K562 (cell line): ENCODE measurements around the gene PRKCB. TPM values are rescaled to one million over a fixed set of nuclear protein-coding genes. Genes with fewer than 3 reads are reported as not detected.

ENCODE experiments used
- CC2D1A ChIP-seq: fragments of 450-650 bp; IDR thresholded peaks from 2 replicates; pipeline ENCODE4 v1.6.1; 2017; ENCODE audit warnings: mild to moderate bottlenecking
- KDM5B ChIP-seq: fragments of 200-600 bp; sonication (generic); IDR thresholded peaks from 2 replicates; pipeline ENCODE4 v1.6.1; 2012; ENCODE audit warnings: low read depth, mild to moderate bottlenecking, moderate library complexity, low read length, control low read depth, inconsistent platforms; ENCODE audit not compliant: insufficient replicate concordance
- MCM2 ChIP-seq: fragments of 450-650 bp; IDR thresholded peaks from 2 replicates; pipeline ENCODE4 v1.6.1; 2017; ENCODE audit warnings: low read depth, mild to moderate bottlenecking
- MECOM ChIP-seq: fragments of 250-450 bp; sonication (Bioruptor Pico); IDR thresholded peaks from 2 replicates; pipeline ENCODE4 v1.8.0; 2022; ENCODE audit warnings: inconsistent platforms
- MEF2D ChIP-seq: conservative IDR thresholded peaks from 2 replicates; pipeline ENCODE4 v1.6.1; 2016; ENCODE audit warnings: low read depth, missing genetic modification characterization, missing compliant biosample characterization
- MGA ChIP-seq: fragments of 450-650 bp; IDR thresholded peaks from 2 replicates; pipeline ENCODE4 v1.6.1; 2016; ENCODE audit warnings: mild to moderate bottlenecking, moderate library complexity
- NONO ChIP-seq, 2 experiments: fragments of 200-400 bp in 1 of 2; fragments of 450-650 bp in 1 of 2; formaldehyde crosslinking in 1 of 2; IDR thresholded peaks; 2 replicates each; pipeline ENCODE4 v1.6.1; 2017; ENCODE audit warnings: low read depth in 2 of 2, mild to moderate bottlenecking in 2 of 2, moderate library complexity in 2 of 2, low read length in 1 of 2
- NRF1 ChIP-seq, 2 experiments: fragments of 450-650 bp; IDR thresholded peaks in 1 of 2; conservative IDR thresholded peaks in 1 of 2; 2 replicates each; pipeline ENCODE4 v1.6.1; 2014; ENCODE audit warnings: mild to moderate bottlenecking in 2 of 2
- RBM14 ChIP-seq: fragments of 200-400 bp; formaldehyde crosslinking; IDR thresholded peaks from 2 replicates; pipeline ENCODE4 v1.6.1; 2018; ENCODE audit warnings: low read depth, mild to moderate bottlenecking, low read length, moderate library complexity, borderline replicate concordance; ENCODE audit not compliant: insufficient read depth
- SOX6 ChIP-seq: fragments of 450-650 bp; IDR thresholded peaks from 2 replicates; pipeline ENCODE4 v1.6.1; 2014; ENCODE audit warnings: mild to moderate bottlenecking
- SP2 ChIP-seq: IDR thresholded peaks from 2 replicates; pipeline ENCODE4 v1.6.1; 2011; ENCODE audit warnings: mild to moderate bottlenecking, low read depth, low read length, moderate library complexity; ENCODE audit not compliant: poor library complexity, severe bottlenecking; ENCODE audit errors: extremely low read depth
- STAT5A ChIP-seq: IDR thresholded peaks from 2 replicates; pipeline ENCODE4 v1.6.1; 2012; ENCODE audit warnings: low read length, inconsistent platforms, borderline replicate concordance
- TBL1XR1 ChIP-seq, 2 experiments: IDR thresholded peaks; 2 replicates each; pipeline ENCODE4 v1.6.1; 2012; ENCODE audit warnings: improper control_type of control experiment in 2 of 2, low read length in 2 of 2, mild to moderate bottlenecking in 1 of 2
- ZNF174 ChIP-seq: fragments of 250-450 bp; sonication (Bioruptor Pico); IDR thresholded peaks from 2 replicates; pipeline ENCODE4 v1.4.0; 2020; ENCODE audit warnings: mild to moderate bottlenecking
- polyA plus RNA-seq, 8 experiments: library from polyadenylated mRNA; depleted of rRNA in 4 of 8; stranded (reverse) in 5 of 8; unstranded in 3 of 8; fragments of >200 nt; fragmentation: Nextera tagmentation in 2 of 8; fragmentation: Illumina TruSeq in 1 of 8; extraction: Ambion mirVana in 2 of 8; extraction: Trizol in 1 of 8; gene quantifications; 2 replicates each; pipeline versions ENCODE4 v1.2.1 to v1.2.3, GENCODE V29; 2011 to 2014; ENCODE audit warnings: inconsistent platforms in 1 of 8, missing spikeins in 1 of 8
- total RNA-seq, 7 experiments: library from RNA; depleted of rRNA in 6 of 7; stranded (reverse); fragments of >200 nt in 6 of 7; fragmentation: Illumina TruSeq in 2 of 7; extraction: Trizol in 2 of 7; gene quantifications; 2 replicates each; pipeline versions ENCODE4 v1.2.1 to v1.2.3, GENCODE V29; 2011 to 2021; ENCODE audit warnings: low replicate concordance in 1 of 7
- TF ChIP-seq, protein P1 (sequence below), 3 experiments: IDR thresholded peaks in 2 of 3; conservative IDR thresholded peaks in 1 of 3; 2 replicates each; pipeline ENCODE4 v1.5.1; 2011 to 2012; ENCODE audit warnings: low read length in 3 of 3, mild to moderate bottlenecking in 3 of 3, control low read depth in 2 of 3, improper control_type of control experiment in 1 of 3, inconsistent platforms in 1 of 3, low read depth in 1 of 3, mixed read lengths in 1 of 3, moderate library complexity in 1 of 3; ENCODE audit not compliant: insufficient read depth in 2 of 3

The PRKCB gene
- total and polyA plus RNA-seq, 9 of the 15 experiments (the other 6 are each of a cell fraction or from before 2014, with no cell fraction given): 49.9 to 276 (median 148) TPM

DNA sequence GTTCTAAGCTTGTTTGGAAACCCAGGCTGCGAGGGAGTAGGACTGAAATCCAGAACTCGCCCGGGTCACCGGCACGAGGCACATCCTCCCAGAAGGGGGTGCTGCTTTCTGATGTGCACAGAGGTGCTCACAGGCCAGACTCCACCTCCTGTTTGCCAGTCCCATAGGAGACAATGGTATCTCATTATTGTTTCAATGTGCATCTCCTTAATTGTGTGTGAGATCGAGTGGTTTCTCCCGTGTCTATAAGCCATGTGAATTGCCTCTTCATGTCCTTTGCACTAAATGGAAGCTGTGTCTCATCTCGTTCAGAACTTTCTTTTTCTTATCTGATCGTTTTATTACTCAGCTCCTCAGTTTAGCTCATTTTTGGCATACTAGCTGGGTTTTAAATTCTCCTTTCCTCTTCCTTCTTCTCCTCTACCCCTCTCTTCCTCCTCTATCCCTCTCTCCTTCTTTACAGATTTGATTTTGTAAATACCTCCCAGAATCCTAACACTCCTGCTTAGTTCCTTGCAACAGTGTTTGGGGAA lies 32.1 kb upstream of the PRKCB start (continued):
- TF ChIP-seq MGA (0 out of 2 replicates have a peak, but pooled peaks have one; percentile 34), MEF2D (tag) (no peak), ZNF174 (no peak), TBL1XR1 (IDR thresholded peaks at IDR 0.05; ENCODE audit: low read length in 2 of 2) (peak in 1 of 2 experiments; percentile 8; a peak in 1 of 4 replicates), KDM5B (no peak), SP2 (no peak), MCM2 (no peak), RBM14 (no peak), SOX6 (peak; percentile 89), NONO (IDR thresholded peaks at IDR 0.05; ENCODE audit: low read depth in 2 of 2, low read length in 1 of 2) (0 out of 4 replicates have a peak, but pooled peaks of 1 of the 2 experiments have one; percentile 43), STAT5A (no peak), NRF1 (conservative IDR thresholded peaks at IDR 0.05 in 1 of 2, IDR thresholded peaks at IDR 0.05 in 1 of 2) (no peak), CC2D1A (peak; percentile 63; the same call in 1 of the 2 replicates), MECOM (CRISPR knock-in tag) (peak; percentile 61; the same call in 1 of the 2 replicates)
- TF ChIP-seq, protein P1, sequence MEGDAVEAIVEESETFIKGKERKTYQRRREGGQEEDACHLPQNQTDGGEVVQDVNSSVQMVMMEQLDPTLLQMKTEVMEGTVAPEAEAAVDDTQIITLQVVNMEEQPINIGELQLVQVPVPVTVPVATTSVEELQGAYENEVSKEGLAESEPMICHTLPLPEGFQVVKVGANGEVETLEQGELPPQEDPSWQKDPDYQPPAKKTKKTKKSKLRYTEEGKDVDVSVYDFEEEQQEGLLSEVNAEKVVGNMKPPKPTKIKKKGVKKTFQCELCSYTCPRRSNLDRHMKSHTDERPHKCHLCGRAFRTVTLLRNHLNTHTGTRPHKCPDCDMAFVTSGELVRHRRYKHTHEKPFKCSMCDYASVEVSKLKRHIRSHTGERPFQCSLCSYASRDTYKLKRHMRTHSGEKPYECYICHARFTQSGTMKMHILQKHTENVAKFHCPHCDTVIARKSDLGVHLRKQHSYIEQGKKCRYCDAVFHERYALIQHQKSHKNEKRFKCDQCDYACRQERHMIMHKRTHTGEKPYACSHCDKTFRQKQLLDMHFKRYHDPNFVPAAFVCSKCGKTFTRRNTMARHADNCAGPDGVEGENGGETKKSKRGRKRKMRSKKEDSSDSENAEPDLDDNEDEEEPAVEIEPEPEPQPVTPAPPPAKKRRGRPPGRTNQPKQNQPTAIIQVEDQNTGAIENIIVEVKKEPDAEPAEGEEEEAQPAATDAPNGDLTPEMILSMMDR (IDR thresholded peaks at IDR 0.05 in 2 of 3, conservative IDR thresholded peaks at IDR 0.05 in 1 of 3; ENCODE audit: insufficient read depth in 2 of 3, low read depth in 1 of 3, low read length in 3 of 3): peak; percentile 89 to 93 (median 93)
